Right renal pelvis (tissue), 4 donors: ENCODE results near the gene ADD1. TPM values are rescaled to one million over a fixed set of nuclear protein-coding genes. Genes with fewer than 3 reads are reported as not detected.

Experiments used
- DNase-seq, 4 donors: peaks; one replicate each; pipeline ENCODE4 v3.0.0-alpha.2; 2013; ENCODE audit warnings: low read depth in 4 of 4, low spot score in 3 of 4, missing footprints in 1 of 4
- polyA plus RNA-seq, 4 donors: library from polyadenylated mRNA; unstranded; fragments of 120-200 nt; gene quantifications; one replicate each; pipeline ENCODE4 v1.2.1, GENCODE V29; 2013; ENCODE audit not compliant: insufficient read length in 4 of 4

The ADD1 gene
- polyA plus RNA-seq, 4 donors, result 245 to 259 (median 251) TPM

GRCh38 chr4:2961811-2962441 is 118.3 kb downstream of the ADD1 start:
- no peak for DNase-seq

GRCh38 chr4:2962614-2963174 is 119.0 kb downstream of the ADD1 start:
- no peak for DNase-seq

GRCh38 chr4:2963175-2963965 is 119.7 kb downstream of the ADD1 start, which contains the start of the genes GRK4 and NOP14:
Gene GRK4, plus strand, starts transcription at chr4:2963571. Its CDS starts 500 bp downstream, at chr4:2964071.
Gene NOP14, minus strand, starts transcription at chr4:2963406. Its CDS starts 87 bp downstream, at chr4:2963319.
- peak; percentile 93 to 96 (median 94) for DNase-seq

- DNase-seq, result no peak
Measured at GRCh38 chr4:2963966-2964471, 120.4 kb downstream of the ADD1 start.

GRCh38 chr4:2964706-2965258 is 121.1 kb downstream of the ADD1 start:
- no peak for DNase-seq

GRCh38 chr4:2965262-2965661 is 121.6 kb downstream of the ADD1 start:
- DNase-seq, result no peak

GRCh38 chr4:2968381-2968780 is 124.7 kb downstream of the ADD1 start:
- no peak for DNase-seq

GRCh38 chr4:2971275-2971674 is 127.6 kb downstream of the ADD1 start:
- no peak for DNase-seq

- DNase-seq, result no peak
Measured at GRCh38 chr4:2977211-2978088, 133.8 kb downstream of the ADD1 start.

Other genes starting within 250 kb of the ADD1 start
- 10 to 100 TPM; 15.2 to 22.8 (median 17.8) TPM for gene TNIP2, start 87.5 kb upstream of the ADD1 start, polyA plus RNA-seq
- 10 to 100 TPM; 30.8 to 37.9 (median 34.7) TPM for gene SH3BP2, start 50.8 kb upstream of the ADD1 start, polyA plus RNA-seq
- 10 to 100 TPM; 29.1 to 30.8 (median 29.6) TPM for gene NOP14, start 119.6 kb downstream of the ADD1 start, polyA plus RNA-seq
- 1 to 10 TPM; 7.4 to 8.5 (median 7.6) TPM for gene GRK4, start 119.7 kb downstream of the ADD1 start, polyA plus RNA-seq
- gene HTT-AS, start 230.7 kb downstream of the ADD1 start, polyA plus RNA-seq, result not detected
- gene HTT, start 230.8 kb downstream of the ADD1 start, polyA plus RNA-seq, result 10 to 100 TPM; 32.6 to 41.7 (median 34.4) TPM